ENCODE measurements around the gene FBXW11.

DNA sequence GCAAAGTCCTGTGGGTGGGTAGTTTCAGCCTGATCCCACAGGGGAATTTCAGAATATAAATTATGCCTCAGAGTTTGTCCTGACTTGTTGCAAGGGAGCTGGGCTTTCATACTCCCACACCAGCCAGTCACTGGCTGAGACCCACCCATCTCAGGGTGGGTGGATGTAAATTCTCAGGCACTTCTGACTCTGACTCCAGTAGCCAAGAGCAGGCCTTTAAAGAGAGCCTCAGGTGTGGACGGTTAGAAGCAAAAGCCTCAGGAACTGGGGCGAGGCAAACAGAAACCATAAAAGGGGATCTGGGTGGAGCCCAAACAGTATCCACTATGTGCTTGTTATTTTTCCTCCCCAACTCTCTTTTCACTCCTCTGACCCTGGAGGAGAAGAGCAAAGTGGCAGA is 28.6 kb upstream of the FBXW11 start:
- TF ChIP-seq CTCF (IDR thresholded peaks at IDR 0.05) (no peak), POLR2A (IDR thresholded peaks at IDR 0.05) (no peak)

All from adrenal gland (tissue), 5 donors.